NK-92 treated with Interleukin-12 subunit alpha and Interleukin-12 subunit beta, amount 100 ng/mL, for 24 hours (cell line): Measurements from ENCODE around the gene DYNC1H1.
"Not testable (repeated sequence)": the region's sequence is repeated elsewhere in the genome, so short reads cannot be mapped to it uniquely, and the experiment has no call there.

ENCODE experiments used
- DNase-seq: peaks from one replicate; lab custom pipeline; 2025; lab: John Stamatoyannopoulos, UW

DYNC1H1 gene

GRCh38 chr14:101965181-101965544, 790 bp downstream of the DYNC1H1 start:
- peak; percentile 62 for DNase-seq

GRCh38 chr14:101965770-101966722, 1.7 kb downstream of the DYNC1H1 start:
- DNase-seq: no peak

- DNase-seq: no peak
These were observed 2.4 kb downstream of the DYNC1H1 start for GRCh38 chr14:101966742-101967141.

GRCh38 chr14:101968186-101968585, 3.8 kb downstream of the DYNC1H1 start:
- DNase-seq: no peak

GRCh38 chr14:101969481-101969880, 5.1 kb downstream of the DYNC1H1 start:
- no peak for DNase-seq

GRCh38 chr14:101970830-101971400, 6.5 kb downstream of the DYNC1H1 start:
- DNase-seq: no peak

GRCh38 chr14:101971458-101971857, 7.1 kb downstream of the DYNC1H1 start:
- not testable (repeated sequence) for DNase-seq

GRCh38 chr14:101972126-101972866, 7.9 kb downstream of the DYNC1H1 start:
- DNase-seq: no peak

- no peak for DNase-seq
These were observed 9.0 kb downstream of the DYNC1H1 start for GRCh38 chr14:101973356-101973755.

GRCh38 chr14:101975231-101975630, 10.9 kb downstream of the DYNC1H1 start:
- no peak for DNase-seq

GRCh38 chr14:101977311-101978071, 13.1 kb downstream of the DYNC1H1 start:
- DNase-seq: no peak

- DNase-seq: no peak
These were observed 15.3 kb downstream of the DYNC1H1 start for GRCh38 chr14:101979666-101980065.

- no peak for DNase-seq
These were observed 15.9 kb downstream of the DYNC1H1 start for GRCh38 chr14:101980251-101980650.

GRCh38 chr14:101980700-101981099, 16.3 kb downstream of the DYNC1H1 start:
- no peak for DNase-seq

GRCh38 chr14:101982621-101983020, 18.2 kb downstream of the DYNC1H1 start:
- no peak for DNase-seq

- not testable (repeated sequence) for DNase-seq
These were observed 20.5 kb downstream of the DYNC1H1 start for GRCh38 chr14:101984831-101985230.

GRCh38 chr14:101985957-101986356, 21.6 kb downstream of the DYNC1H1 start:
- no peak for DNase-seq

GRCh38 chr14:101986953-101987352, 22.6 kb downstream of the DYNC1H1 start:
- no peak for DNase-seq

- no peak for DNase-seq
These were observed 24.0 kb downstream of the DYNC1H1 start for GRCh38 chr14:101988377-101988776.

GRCh38 chr14:101991352-101991751, 27.0 kb downstream of the DYNC1H1 start:
- DNase-seq: no peak

GRCh38 chr14:101992708-101993107, 28.3 kb downstream of the DYNC1H1 start:
- no peak for DNase-seq
